ENCODE data around the gene COQ10B.

GRCh38 chr2:197446844-197447243 lies 6.5 kb upstream of the COQ10B start:
- TF ChIP-seq CREB1 (CRISPR knock-in tag; IDR thresholded peaks at IDR 0.05) (no peak), USF1 (CRISPR knock-in tag; IDR thresholded peaks at IDR 0.05) (no peak), CTCF (IDR thresholded peaks at IDR 0.05) (no peak), E2F4 (CRISPR knock-in tag; IDR thresholded peaks at IDR 0.05; ENCODE audit: borderline replicate concordance, low read depth) (no peak), ZNF138 (CRISPR knock-in tag; conservative IDR thresholded peaks at IDR 0.05) (no peak), MAX (CRISPR knock-in tag; IDR thresholded peaks at IDR 0.05) (no peak), HMGXB4 (CRISPR knock-in tag; IDR thresholded peaks at IDR 0.05) (no peak)

Measured in WTC11 (cell line).